Endothelial cell (in vitro differentiated cells): ENCODE data around the gene CD69. TPM values are rescaled to one million over a fixed set of nuclear protein-coding genes. Genes with fewer than 3 reads are reported as not detected.

Experiments used
- DNase-seq: peaks from one replicate; pipeline ENCODE4 v3.0.0; 2021; ENCODE audit warnings: low spot score
- H3K27ac Mint-ChIP-seq: one replicate; pipeline ENCODE4 v1.8.0; 2021; ENCODE audit warnings: mixed read lengths, inconsistent platforms; ENCODE audit not compliant: unreplicated experiment
- H3K27me3 Mint-ChIP-seq: one replicate; pipeline ENCODE4 v1.8.0; 2021; ENCODE audit warnings: mild to moderate bottlenecking, moderate library complexity, mixed read lengths, inconsistent platforms; ENCODE audit not compliant: unreplicated experiment
- H3K36me3 Mint-ChIP-seq: one replicate; pipeline ENCODE4 v1.8.0; 2021; ENCODE audit warnings: mild to moderate bottlenecking, low read depth, mixed read lengths, inconsistent platforms; ENCODE audit not compliant: unreplicated experiment
- H3K4me1 Mint-ChIP-seq: one replicate; pipeline ENCODE4 v1.8.0; 2021; ENCODE audit warnings: mild to moderate bottlenecking, mixed read lengths, inconsistent platforms; ENCODE audit not compliant: unreplicated experiment
- H3K4me3 Mint-ChIP-seq: one replicate; pipeline ENCODE4 v1.8.0; 2021; ENCODE audit warnings: mild to moderate bottlenecking, mixed read lengths, inconsistent platforms; ENCODE audit not compliant: unreplicated experiment
- H3K9me3 Mint-ChIP-seq: one replicate; pipeline ENCODE4 v1.8.0; 2021; ENCODE audit warnings: mixed read lengths, inconsistent platforms; ENCODE audit not compliant: unreplicated experiment
- total RNA-seq: library from RNA; stranded (reverse); fragmentation: NEBNext Ultra II Directional; extraction: Animal tissue kit (Norgen Biotek cat#: 25700); gene quantifications from one replicate; pipeline ENCODE4 v1.2.1, GENCODE V29; 2021; ENCODE audit not compliant: unreplicated experiment
- TF ChIP-seq, protein P1 (sequence below): fragments of 200-600 bp; sonication (generic); IDR thresholded peaks from one replicate; pipeline ENCODE4 v1.5.0; 2021; ENCODE audit warnings: antibody characterized with exemption; ENCODE audit not compliant: unreplicated experiment

The CD69 gene
- total RNA-seq, 1 donor from 2014 or later: 0.69 TPM

DNA sequence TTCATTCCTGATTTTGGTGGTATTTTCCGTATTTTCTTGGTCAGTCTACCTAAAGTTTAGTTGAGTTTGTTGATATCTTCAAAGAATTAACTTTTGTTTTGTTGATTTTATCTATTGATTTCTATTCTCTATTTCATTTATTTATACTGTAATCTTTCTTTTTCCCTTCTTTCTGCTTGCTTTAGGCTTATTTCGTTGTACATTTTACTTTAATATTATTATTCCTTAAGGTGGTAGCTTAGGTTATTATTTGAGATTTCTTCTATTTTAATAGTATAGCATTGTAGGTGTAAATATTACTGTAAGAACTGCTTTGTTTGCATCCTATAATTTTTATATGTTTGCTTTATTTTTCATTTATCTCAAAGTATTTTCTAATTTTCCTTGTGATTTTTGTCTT, 45.2 kb upstream of the CD69 start:
- TF ChIP-seq, protein P1, sequence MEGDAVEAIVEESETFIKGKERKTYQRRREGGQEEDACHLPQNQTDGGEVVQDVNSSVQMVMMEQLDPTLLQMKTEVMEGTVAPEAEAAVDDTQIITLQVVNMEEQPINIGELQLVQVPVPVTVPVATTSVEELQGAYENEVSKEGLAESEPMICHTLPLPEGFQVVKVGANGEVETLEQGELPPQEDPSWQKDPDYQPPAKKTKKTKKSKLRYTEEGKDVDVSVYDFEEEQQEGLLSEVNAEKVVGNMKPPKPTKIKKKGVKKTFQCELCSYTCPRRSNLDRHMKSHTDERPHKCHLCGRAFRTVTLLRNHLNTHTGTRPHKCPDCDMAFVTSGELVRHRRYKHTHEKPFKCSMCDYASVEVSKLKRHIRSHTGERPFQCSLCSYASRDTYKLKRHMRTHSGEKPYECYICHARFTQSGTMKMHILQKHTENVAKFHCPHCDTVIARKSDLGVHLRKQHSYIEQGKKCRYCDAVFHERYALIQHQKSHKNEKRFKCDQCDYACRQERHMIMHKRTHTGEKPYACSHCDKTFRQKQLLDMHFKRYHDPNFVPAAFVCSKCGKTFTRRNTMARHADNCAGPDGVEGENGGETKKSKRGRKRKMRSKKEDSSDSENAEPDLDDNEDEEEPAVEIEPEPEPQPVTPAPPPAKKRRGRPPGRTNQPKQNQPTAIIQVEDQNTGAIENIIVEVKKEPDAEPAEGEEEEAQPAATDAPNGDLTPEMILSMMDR: no peak
- Mint-ChIP-seq H3K36me3 (no peaks in the 10 kb centered on the region), H3K27me3 (peaks cover 3% of the 10 kb centered on the region), H3K4me1 (no peaks in the 10 kb centered on the region), H3K27ac (no peak overlapping the region), H3K9me3 (no peaks in the 10 kb centered on the region), H3K4me3 (no peak overlapping the region)
- DNase-seq: no peak

DNA sequence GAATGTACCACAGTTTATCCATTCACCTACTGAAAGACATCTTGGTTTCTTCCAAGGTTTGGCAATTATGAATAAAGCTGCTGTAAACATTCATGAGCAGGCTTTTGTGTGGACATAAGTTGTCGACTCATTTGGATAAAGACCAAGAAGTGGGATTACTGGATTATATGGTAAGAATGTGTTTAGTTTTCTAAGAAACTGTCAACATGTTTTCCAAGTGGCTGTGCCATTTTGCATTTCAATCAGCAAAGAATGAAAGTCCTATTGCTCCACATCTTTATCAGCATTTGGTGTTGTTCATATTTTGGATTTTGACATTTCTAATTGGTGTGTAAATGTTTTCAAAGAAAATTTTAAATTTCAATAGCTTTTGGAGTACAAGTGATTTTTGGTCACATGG, 39.3 kb upstream of the CD69 start:
- Mint-ChIP-seq H3K27ac (no peak overlapping the region), H3K4me1 (peaks cover 3% of the 10 kb centered on the region), H3K27me3 (peaks cover 3% of the 10 kb centered on the region), H3K4me3 (no peak overlapping the region), H3K9me3 (no peaks in the 10 kb centered on the region), H3K36me3 (no peaks in the 10 kb centered on the region)
- no peak for DNase-seq
- TF ChIP-seq, protein P1: no peak

DNA sequence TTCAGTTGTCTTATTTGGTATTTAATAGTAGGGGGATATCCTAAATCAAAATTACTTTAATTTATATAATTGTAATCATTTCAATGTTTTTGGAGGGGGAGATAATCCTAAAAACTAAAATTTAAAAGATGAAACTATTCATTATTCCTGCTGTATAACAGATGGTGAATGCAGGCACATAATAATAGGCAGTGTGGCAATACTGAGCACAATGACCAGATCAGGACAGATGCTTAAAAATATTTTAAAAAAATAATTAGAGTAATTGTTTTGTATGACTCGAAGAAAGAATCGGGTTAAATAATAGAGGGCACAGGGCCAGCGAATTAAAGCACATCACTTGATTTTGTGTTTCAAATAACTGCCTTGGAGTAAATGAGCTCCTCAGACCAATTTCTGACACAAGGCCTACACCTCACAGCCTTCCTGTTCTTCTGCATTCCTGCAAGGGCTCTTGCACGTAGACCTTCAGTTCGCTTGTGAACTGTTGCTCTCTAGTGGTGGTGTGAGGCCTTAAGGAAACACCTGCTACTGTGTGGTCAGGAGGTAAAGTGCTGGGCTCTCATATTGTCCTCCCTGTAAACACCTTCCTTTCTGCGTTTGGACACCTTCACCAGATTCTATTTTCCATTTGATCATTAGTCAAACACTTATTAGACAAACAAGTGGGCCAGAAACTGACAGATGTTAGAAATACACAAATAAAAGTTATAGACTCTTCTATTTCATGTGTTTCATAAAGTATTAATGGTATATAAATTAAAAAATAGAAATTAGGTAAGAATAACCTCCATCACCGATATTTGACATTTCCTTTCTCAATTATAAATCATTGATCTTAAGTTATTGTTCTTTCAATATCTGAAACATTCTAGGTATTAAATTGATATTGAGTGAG, 37.3 kb upstream of the CD69 start:
- peaks cover 2% of the 10 kb centered on the region for H3K27me3 Mint-ChIP-seq
- H3K36me3 Mint-ChIP-seq: no peaks in the 10 kb centered on the region
- peaks cover 3% of the 10 kb centered on the region for H3K4me1 Mint-ChIP-seq
- no peak overlapping the region for H3K27ac Mint-ChIP-seq
- DNase-seq: peak; percentile 54
- H3K9me3 Mint-ChIP-seq: no peaks in the 10 kb centered on the region
- no peak overlapping the region for H3K4me3 Mint-ChIP-seq
- TF ChIP-seq, protein P1: no peak

DNA sequence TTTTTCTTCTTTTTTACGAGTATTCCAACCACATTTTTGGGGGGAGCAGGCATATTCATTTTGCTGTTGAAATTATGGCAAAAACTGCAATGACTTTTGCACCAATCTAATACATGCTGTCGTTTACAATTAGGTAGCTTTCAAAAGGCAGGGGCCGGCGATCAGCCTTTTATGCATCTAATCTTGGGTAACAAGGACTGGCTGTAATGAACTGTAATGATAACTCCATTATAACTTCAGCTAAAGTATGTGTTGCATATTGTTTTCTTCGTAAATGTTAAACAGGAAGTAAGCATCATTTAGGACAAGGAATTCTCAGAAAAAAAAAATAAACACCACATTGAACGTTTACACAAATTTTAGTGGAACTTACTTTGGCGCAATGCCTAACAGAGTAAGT, 36.3 kb upstream of the CD69 start:
- no peak overlapping the region for H3K27ac Mint-ChIP-seq

DNA sequence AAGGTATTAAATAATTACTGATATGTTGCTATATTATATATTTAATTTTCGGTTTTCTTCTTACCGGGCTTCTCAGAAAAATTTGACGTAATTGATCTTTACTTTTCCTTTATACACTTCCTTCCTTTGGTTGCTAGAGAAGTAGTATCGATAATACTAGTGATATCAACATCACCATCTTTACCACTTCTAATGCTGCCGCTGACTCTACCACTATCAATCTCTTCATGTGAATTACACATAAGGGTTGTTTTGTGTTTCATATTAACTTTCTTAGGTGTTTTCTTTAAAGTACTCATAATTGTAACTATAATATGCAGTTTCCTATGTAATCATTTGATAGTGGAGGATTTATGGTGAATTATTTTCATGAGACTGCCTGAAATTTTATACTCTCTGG, 35.6 kb upstream of the CD69 start:
- Mint-ChIP-seq H3K27ac (no peak overlapping the region), H3K27me3 (peaks cover 2% of the 10 kb centered on the region)
- no peak for DNase-seq

More for the DNA sequence above, 36.3 kb upstream of the CD69 start:
- Mint-ChIP-seq H3K4me3 (no peak overlapping the region), H3K4me1 (peaks cover 3% of the 10 kb centered on the region), H3K9me3 (no peaks in the 10 kb centered on the region), H3K36me3 (no peaks in the 10 kb centered on the region), H3K27me3 (peaks cover 2% of the 10 kb centered on the region)
- no peak for DNase-seq
- TF ChIP-seq, protein P1: no peak

More for the DNA sequence above, 35.6 kb upstream of the CD69 start:
- TF ChIP-seq, protein P1: no peak
- no peaks in the 10 kb centered on the region for H3K9me3 Mint-ChIP-seq
- H3K4me3 Mint-ChIP-seq: no peak overlapping the region
- no peaks in the 10 kb centered on the region for H3K36me3 Mint-ChIP-seq
- H3K4me1 Mint-ChIP-seq: peaks cover 3% of the 10 kb centered on the region
